GM13977 (cell line): ENCODE results near the gene BRD3.
A peak's percentile ranks its signal among the peaks of the same experiment; 100 is the strongest.

Experiments
- DNase-seq: peaks from one replicate; pipeline ENCODE4 v3.0.0; 2012; ENCODE audit warnings: low spot score
- CTCF ChIP-seq: IDR thresholded peaks from 2 replicates; pipeline ENCODE4 v1.5.1; 2012; ENCODE audit warnings: mild to moderate bottlenecking, control low read depth; ENCODE audit not compliant: insufficient read depth; ENCODE audit errors: extremely low read depth, missing control alignments
- in situ Hi-C: fragments of 300-500 bp; cut with MboI; formaldehyde crosslinking; loops from one replicate; pipeline ENCODE4 v1.12.0; 2022; ENCODE audit warnings: low sequenced_read_pairs, low pct_unique_long_range_greater_than_20kb, mixed read lengths, inconsistent platforms; ENCODE audit not compliant: unreplicated experiment

BRD3 gene

GRCh38 chr9:134066526-134066912, 1.3 kb downstream of the BRD3 start:
- peak; percentile 53 for DNase-seq
- TF ChIP-seq CTCF = no peak
- in situ Hi-C loops = no loop called here

GRCh38 chr9:134065612-134066419, 2.0 kb downstream of the BRD3 start:
- TF ChIP-seq CTCF = no peak
- in situ Hi-C loops = no loop called here
- peak; percentile 93 for DNase-seq

GRCh38 chr9:134064711-134065110, 3.1 kb downstream of the BRD3 start:
- in situ Hi-C loops = no loop called here
- no peak for TF ChIP-seq CTCF
- no peak for DNase-seq

GRCh38 chr9:134063571-134064450, 4.0 kb downstream of the BRD3 start:
- DNase-seq = no peak
- in situ Hi-C loops = no loop called here
- no peak for TF ChIP-seq CTCF

- no peak for DNase-seq
- in situ Hi-C loops = no loop called here
- no peak for TF ChIP-seq CTCF
Observed at GRCh38 chr9:134063088-134063570, 4.7 kb downstream of the BRD3 start.

- no peak for TF ChIP-seq CTCF
- in situ Hi-C loops = no loop called here
Observed at GRCh38 chr9:134062461-134063087, 5.3 kb downstream of the BRD3 start.

More at GRCh38 chr9:134062461-134063087, 5.3 kb downstream of the BRD3 start:
- DNase-seq = no peak
